ENCODE results near the gene PCBP3. TPM values are rescaled to one million over a fixed set of nuclear protein-coding genes. Genes with fewer than 3 reads are reported as not detected.

The PCBP3 gene
- total RNA-seq, 2 experiments from 2014 or later: 1.9 to 2.2 TPM

- no peak for TF ChIP-seq CTCF (IDR thresholded peaks at IDR 0.05)
- ChIA-PET CTCF (no interaction called here), POLR2A (no interaction called here)
- Mint-ChIP-seq H3K36me3 (ENCODE audit: low read depth) (no peaks in the 10 kb centered on the region), H3K27me3 (no peaks in the 10 kb centered on the region), H3K4me1 (ENCODE audit: low read depth) (peaks cover 3% of the 10 kb centered on the region), H3K4me3 (no peak overlapping the region), H3K9me3 (peaks cover 5% of the 10 kb centered on the region), H3K27ac (no peak overlapping the region)
- DNase-seq (no peak), ATAC-seq (no peak)
- intact Hi-C loops (cut with micrococcal nuclease): no loop called here
These were observed 112.5 kb downstream of the PCBP3 start for GRCh38 chr21:45756029-45756428.

- ChIA-PET CTCF (no interaction called here), POLR2A (no interaction called here)
- no peak overlapping the region for H3K4me3 Mint-ChIP-seq
- H3K36me3 Mint-ChIP-seq (ENCODE audit: low read depth): no peaks in the 10 kb centered on the region
- H3K27ac Mint-ChIP-seq: no peak overlapping the region
- peaks cover 3% of the 10 kb centered on the region for H3K4me1 Mint-ChIP-seq (ENCODE audit: low read depth)
- H3K9me3 Mint-ChIP-seq: peaks cover 5% of the 10 kb centered on the region
- no peak for TF ChIP-seq CTCF (IDR thresholded peaks at IDR 0.05)
- DNase-seq (no peak), ATAC-seq (no peak)
- intact Hi-C loops (cut with micrococcal nuclease): no loop called here
- no peaks in the 10 kb centered on the region for H3K27me3 Mint-ChIP-seq
These were observed 113.1 kb downstream of the PCBP3 start for GRCh38 chr21:45756669-45757068.

GRCh38 chr21:45761704-45762103 is 118.2 kb downstream of the PCBP3 start:
- no peaks in the 10 kb centered on the region for H3K36me3 Mint-ChIP-seq (ENCODE audit: low read depth)
- no peak for DNase-seq
- intact Hi-C loops (cut with micrococcal nuclease): no loop called here
- no peaks in the 10 kb centered on the region for H3K9me3 Mint-ChIP-seq
- ChIA-PET CTCF (no interaction called here), POLR2A (no interaction called here)
- H3K27ac Mint-ChIP-seq: no peak overlapping the region
- no peaks in the 10 kb centered on the region for H3K27me3 Mint-ChIP-seq
- ATAC-seq: no peak
- peaks cover 5% of the 10 kb centered on the region for H3K4me1 Mint-ChIP-seq (ENCODE audit: low read depth)
- H3K4me3 Mint-ChIP-seq: no peak overlapping the region
- no peak for TF ChIP-seq CTCF (IDR thresholded peaks at IDR 0.05)

- POLR2A ChIA-PET: no interaction called here
- intact Hi-C loops (cut with micrococcal nuclease): no loop called here
- H3K4me3 Mint-ChIP-seq: no peak overlapping the region
These were observed 119.5 kb downstream of the PCBP3 start for GRCh38 chr21:45763074-45763473.

GRCh38 chr21:45763506-45763905 is 120.0 kb downstream of the PCBP3 start:
- ChIA-PET CTCF (no interaction called here), POLR2A (no interaction called here)
- no peak for DNase-seq

More at GRCh38 chr21:45763074-45763473, 119.5 kb downstream of the PCBP3 start:
- Mint-ChIP-seq H3K9me3 (no peaks in the 10 kb centered on the region), H3K27ac (no peak overlapping the region), H3K36me3 (ENCODE audit: low read depth) (no peaks in the 10 kb centered on the region), H3K4me1 (ENCODE audit: low read depth) (peaks cover 19% of the 10 kb centered on the region), H3K27me3 (no peaks in the 10 kb centered on the region)
- ATAC-seq (no peak), DNase-seq (no peak)
- TF ChIP-seq CTCF (IDR thresholded peaks at IDR 0.05): no peak
- CTCF ChIA-PET: no interaction called here

More at GRCh38 chr21:45763506-45763905, 120.0 kb downstream of the PCBP3 start:
- ATAC-seq: no peak
- peaks cover 23% of the 10 kb centered on the region for H3K4me1 Mint-ChIP-seq (ENCODE audit: low read depth)
- no peak overlapping the region for H3K27ac Mint-ChIP-seq
- H3K36me3 Mint-ChIP-seq (ENCODE audit: low read depth): no peaks in the 10 kb centered on the region
- no peak for TF ChIP-seq CTCF (IDR thresholded peaks at IDR 0.05)
- no peaks in the 10 kb centered on the region for H3K27me3 Mint-ChIP-seq
- H3K4me3 Mint-ChIP-seq: no peak overlapping the region
- no peaks in the 10 kb centered on the region for H3K9me3 Mint-ChIP-seq
- intact Hi-C loops (cut with micrococcal nuclease): no loop called here
